ENCODE data around the gene DPYSL5.

DPYSL5 gene

GRCh38 chr2:26898480-26899078 lies 50.6 kb downstream of the DPYSL5 start:
- FAIRE-seq (no peak), DNase-seq (ENCODE audit: extremely low spot score, insufficient read length, low read depth) (no peak)

- no peak for FAIRE-seq
- DNase-seq (ENCODE audit: extremely low spot score, insufficient read length, low read depth): no peak
Observed at GRCh38 chr2:26899500-26900164, 51.7 kb downstream of the DPYSL5 start.

- FAIRE-seq (no peak), DNase-seq (ENCODE audit: extremely low spot score, insufficient read length, low read depth) (no peak)
Observed at GRCh38 chr2:26900831-26901321, 52.9 kb downstream of the DPYSL5 start.

GRCh38 chr2:26901326-26902183 lies 53.6 kb downstream of the DPYSL5 start:
- no peak for DNase-seq (ENCODE audit: extremely low spot score, insufficient read length, low read depth)
- no peak for FAIRE-seq

GRCh38 chr2:26903676-26904075 lies 55.7 kb downstream of the DPYSL5 start:
- no peak for FAIRE-seq
- DNase-seq (ENCODE audit: extremely low spot score, insufficient read length, low read depth): no peak

- DNase-seq (ENCODE audit: extremely low spot score, insufficient read length, low read depth): no peak
- peak; percentile 46 for FAIRE-seq
Observed at GRCh38 chr2:26904839-26905238, 56.9 kb downstream of the DPYSL5 start.

GRCh38 chr2:26905341-26906198 lies 57.6 kb downstream of the DPYSL5 start:
- DNase-seq (ENCODE audit: extremely low spot score, insufficient read length, low read depth) (no peak), FAIRE-seq (no peak)

GRCh38 chr2:26907416-26907815 lies 59.5 kb downstream of the DPYSL5 start:
- FAIRE-seq: no peak
- DNase-seq (ENCODE audit: extremely low spot score, insufficient read length, low read depth): no peak

GRCh38 chr2:26910176-26910575 lies 62.2 kb downstream of the DPYSL5 start:
- no peak for FAIRE-seq
- no peak for DNase-seq (ENCODE audit: extremely low spot score, insufficient read length, low read depth)

- no peak for DNase-seq (ENCODE audit: extremely low spot score, insufficient read length, low read depth)
- FAIRE-seq: no peak
Observed at GRCh38 chr2:26911911-26912861, 64.3 kb downstream of the DPYSL5 start.

- DNase-seq (ENCODE audit: extremely low spot score, insufficient read length, low read depth) (no peak), FAIRE-seq (no peak)
Observed at GRCh38 chr2:26913606-26913998, 65.7 kb downstream of the DPYSL5 start.

GRCh38 chr2:26913999-26914658 lies 66.2 kb downstream of the DPYSL5 start:
- DNase-seq (ENCODE audit: extremely low spot score, insufficient read length, low read depth) (no peak), FAIRE-seq (no peak)

GRCh38 chr2:26914659-26915310 lies 66.9 kb downstream of the DPYSL5 start:
- DNase-seq (ENCODE audit: extremely low spot score, insufficient read length, low read depth): no peak
- no peak for FAIRE-seq

- DNase-seq (ENCODE audit: extremely low spot score, insufficient read length, low read depth): no peak
- FAIRE-seq: no peak
Observed at GRCh38 chr2:26915316-26915715, 67.4 kb downstream of the DPYSL5 start.

GRCh38 chr2:26916128-26916692 lies 68.3 kb downstream of the DPYSL5 start:
- no peak for FAIRE-seq
- no peak for DNase-seq (ENCODE audit: extremely low spot score, insufficient read length, low read depth)

GRCh38 chr2:26917135-26917836 lies 69.4 kb downstream of the DPYSL5 start:
- DNase-seq (ENCODE audit: extremely low spot score, insufficient read length, low read depth) (no peak), FAIRE-seq (no peak)

- DNase-seq (ENCODE audit: extremely low spot score, insufficient read length, low read depth) (no peak), FAIRE-seq (no peak)
Observed at GRCh38 chr2:26921323-26921722, 73.4 kb downstream of the DPYSL5 start.
